Breast epithelium (tissue), 4 donors: Measurements from ENCODE around the gene TOGARAM2. TPM values are rescaled to one million over a fixed set of nuclear protein-coding genes. Genes with fewer than 3 reads are reported as not detected.

Experiments
- DNase-seq, 2 donors: peaks; one replicate each; pipeline ENCODE4 v3.0.0-alpha.2; 2019; ENCODE audit warnings: low spot score in 2 of 2
- H3K27ac ChIP-seq, 2 donors: fragments of 200-600 bp; sonication (generic) in 1 of 2; one replicate each; pipeline ENCODE4 v1.5.1; 2016 to 2019; ENCODE audit warnings: mild to moderate bottlenecking in 1 of 2
- H3K27me3 ChIP-seq, 2 donors: fragments of 200-600 bp; sonication (generic) in 1 of 2; one replicate each; pipeline versions ENCODE4 v1.5.1 to v1.6.0; 2017 to 2019; ENCODE audit warnings: control low read depth in 1 of 2, mild to moderate bottlenecking in 1 of 2
- H3K36me3 ChIP-seq: fragments of 200-600 bp; one replicate; pipeline ENCODE4 v1.5.1; 2019
- H3K4me1 ChIP-seq, 2 donors: fragments of 200-600 bp; sonication (generic); one replicate each; pipeline ENCODE4 v1.5.1; 2016 to 2019; ENCODE audit warnings: control low read depth in 1 of 2
- H3K4me3 ChIP-seq, 3 donors: fragments of 200-600 bp; sonication (generic); 1 replicate in 2 of 3; 2 replicates in 1 of 3; pipeline ENCODE4 v1.5.1; 2016 to 2019; ENCODE audit warnings: mild to moderate bottlenecking in 3 of 3, moderate library complexity in 2 of 3
- H3K9me3 ChIP-seq, 2 donors: fragments of 200-600 bp; sonication (generic) in 1 of 2; one replicate each; pipeline ENCODE4 v1.5.1; 2016 to 2019; ENCODE audit warnings: control low read depth in 1 of 2
- POLR2A ChIP-seq: fragments of 450-650 bp; IDR thresholded peaks from one replicate; pipeline ENCODE4 v1.6.1; 2016; ENCODE audit warnings: antibody characterized with exemption, mild to moderate bottlenecking, moderate library complexity
- POLR2AphosphoS5 ChIP-seq, 3 donors: sonication (generic); formaldehyde crosslinking; IDR thresholded peaks; one replicate each; pipeline ENCODE4 v1.6.1; 2017; ENCODE audit warnings: antibody characterized with exemption in 3 of 3
- intact Hi-C: fragments of 100-400 bp; cut with DNase I; formaldehyde crosslinking; loops from one replicate; pipeline ENCODE4 v1.15.1; 2023; ENCODE audit warnings: low total_unique reads
- total RNA-seq, 3 donors: library from RNA; depleted of rRNA; stranded (reverse); fragments of >200 nt; gene quantifications; one replicate each; pipeline ENCODE4 v1.1.0, GENCODE V29; 2016
- TF ChIP-seq, protein P1 (sequence below), 3 donors: fragments of 450-650 bp; IDR thresholded peaks; one replicate each; pipeline ENCODE4 v1.5.1; 2016 to 2017; ENCODE audit warnings: antibody characterized with exemption in 3 of 3, mild to moderate bottlenecking in 3 of 3, moderate library complexity in 3 of 3

The TOGARAM2 gene
- total RNA-seq, 3 donors from 2014 or later, result 0.15 to 2.7 (median 0.33) TPM

DNA sequence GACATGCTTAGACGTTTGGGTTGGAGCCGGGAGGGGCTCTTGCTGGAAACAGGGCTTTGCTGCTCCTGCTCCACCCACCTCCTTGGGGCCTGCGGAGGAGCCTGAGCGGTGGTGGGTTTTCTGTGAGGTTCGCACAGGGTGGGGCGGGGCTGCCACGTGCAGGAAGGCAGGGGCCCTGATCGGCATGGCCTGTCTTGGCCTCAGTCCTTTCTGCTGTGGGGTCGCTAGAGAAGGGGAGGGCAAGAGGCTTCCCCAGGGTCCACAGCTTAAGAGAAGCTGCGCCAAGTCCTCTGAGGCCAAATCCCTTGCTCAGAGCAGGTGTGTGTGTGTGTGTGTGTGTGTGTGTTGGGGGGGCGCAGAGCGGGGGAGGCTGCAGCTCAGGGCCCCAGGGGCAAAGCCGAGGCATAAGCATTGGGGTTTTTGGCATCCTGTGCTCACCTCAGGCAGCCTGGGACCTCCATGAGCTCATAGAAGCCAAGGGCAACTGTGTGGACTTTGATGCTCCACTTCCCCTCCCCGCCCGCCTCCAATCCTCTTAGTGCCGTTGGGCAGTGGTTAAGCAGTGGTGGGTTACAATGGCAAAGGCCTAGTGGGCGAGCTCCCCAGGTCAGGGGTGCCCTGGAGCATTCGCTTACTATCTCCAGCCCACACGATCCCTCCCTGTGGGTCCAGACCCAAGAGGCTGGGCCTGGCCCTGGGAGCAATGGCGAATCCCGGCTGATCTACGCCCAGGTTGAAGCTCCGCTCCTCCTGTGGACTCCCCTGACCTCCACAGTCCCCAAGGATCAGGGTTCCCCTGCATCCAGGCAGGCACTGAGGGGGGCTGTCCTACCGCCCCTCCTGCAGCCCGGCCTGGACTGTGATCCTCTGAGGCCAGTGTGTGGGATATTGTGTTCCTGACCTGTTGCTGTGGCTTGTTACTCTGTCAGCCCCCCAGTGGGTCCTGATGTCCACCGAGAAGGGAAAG lies 28.9 kb downstream of the TOGARAM2 start:
- Histone ChIP-seq H3K9me3 (no peaks in the 10 kb centered on the region), H3K27me3 (no peaks in the 10 kb centered on the region), H3K4me3 (no peak overlapping the region), H3K4me1 (peaks cover 0 to 7% of the 10 kb centered on the region in 2 donors), H3K36me3 (no peaks in the 10 kb centered on the region), H3K27ac (peak overlapping the region in 1 of 2 donors; percentile 74)
- intact Hi-C loops, result no loop called here
- no peak for DNase-seq
- TF ChIP-seq POLR2A (no peak), POLR2AphosphoS5 (IDR thresholded peaks at IDR 0.05) (no peak)
- TF ChIP-seq, protein P1, sequence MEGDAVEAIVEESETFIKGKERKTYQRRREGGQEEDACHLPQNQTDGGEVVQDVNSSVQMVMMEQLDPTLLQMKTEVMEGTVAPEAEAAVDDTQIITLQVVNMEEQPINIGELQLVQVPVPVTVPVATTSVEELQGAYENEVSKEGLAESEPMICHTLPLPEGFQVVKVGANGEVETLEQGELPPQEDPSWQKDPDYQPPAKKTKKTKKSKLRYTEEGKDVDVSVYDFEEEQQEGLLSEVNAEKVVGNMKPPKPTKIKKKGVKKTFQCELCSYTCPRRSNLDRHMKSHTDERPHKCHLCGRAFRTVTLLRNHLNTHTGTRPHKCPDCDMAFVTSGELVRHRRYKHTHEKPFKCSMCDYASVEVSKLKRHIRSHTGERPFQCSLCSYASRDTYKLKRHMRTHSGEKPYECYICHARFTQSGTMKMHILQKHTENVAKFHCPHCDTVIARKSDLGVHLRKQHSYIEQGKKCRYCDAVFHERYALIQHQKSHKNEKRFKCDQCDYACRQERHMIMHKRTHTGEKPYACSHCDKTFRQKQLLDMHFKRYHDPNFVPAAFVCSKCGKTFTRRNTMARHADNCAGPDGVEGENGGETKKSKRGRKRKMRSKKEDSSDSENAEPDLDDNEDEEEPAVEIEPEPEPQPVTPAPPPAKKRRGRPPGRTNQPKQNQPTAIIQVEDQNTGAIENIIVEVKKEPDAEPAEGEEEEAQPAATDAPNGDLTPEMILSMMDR (IDR thresholded peaks at IDR 0.05), result no peak

DNA sequence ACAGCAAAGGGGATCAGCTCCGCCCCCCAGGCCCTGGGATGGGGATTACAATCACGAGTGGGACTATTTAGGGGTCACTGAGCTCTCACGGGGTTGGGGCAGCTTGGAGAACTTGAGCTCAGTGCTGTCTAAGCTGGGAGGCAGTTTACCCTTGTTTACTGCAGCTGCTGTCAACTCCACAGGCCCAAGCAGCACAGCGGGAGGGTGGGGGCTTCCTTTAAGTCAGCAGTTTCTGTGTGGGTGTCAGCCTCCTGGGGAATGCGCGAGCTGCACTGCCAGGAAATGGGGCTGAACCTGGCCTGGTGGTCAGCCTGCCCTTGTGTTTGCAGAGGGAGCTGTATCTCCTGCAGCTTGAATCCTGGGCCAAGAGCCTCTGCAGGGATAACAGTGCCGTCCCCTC lies 29.8 kb downstream of the TOGARAM2 start:
- intact Hi-C loops, result no loop called here
- DNase-seq, result no peak
- H3K9me3 ChIP-seq, result no peaks in the 10 kb centered on the region
- no peaks in the 10 kb centered on the region for H3K36me3 ChIP-seq
- no peak for TF ChIP-seq POLR2AphosphoS5 (IDR thresholded peaks at IDR 0.05)
- TF ChIP-seq, protein P1 (IDR thresholded peaks at IDR 0.05), result no peak
- TF ChIP-seq POLR2A, result no peak
- peaks cover 0 to 7% of the 10 kb centered on the region in 2 donors for H3K4me1 ChIP-seq
- H3K4me3 ChIP-seq, result no peak overlapping the region
- no peaks in the 10 kb centered on the region for H3K27me3 ChIP-seq
- H3K27ac ChIP-seq, result peak overlapping the region; percentile 33 to 74

DNA sequence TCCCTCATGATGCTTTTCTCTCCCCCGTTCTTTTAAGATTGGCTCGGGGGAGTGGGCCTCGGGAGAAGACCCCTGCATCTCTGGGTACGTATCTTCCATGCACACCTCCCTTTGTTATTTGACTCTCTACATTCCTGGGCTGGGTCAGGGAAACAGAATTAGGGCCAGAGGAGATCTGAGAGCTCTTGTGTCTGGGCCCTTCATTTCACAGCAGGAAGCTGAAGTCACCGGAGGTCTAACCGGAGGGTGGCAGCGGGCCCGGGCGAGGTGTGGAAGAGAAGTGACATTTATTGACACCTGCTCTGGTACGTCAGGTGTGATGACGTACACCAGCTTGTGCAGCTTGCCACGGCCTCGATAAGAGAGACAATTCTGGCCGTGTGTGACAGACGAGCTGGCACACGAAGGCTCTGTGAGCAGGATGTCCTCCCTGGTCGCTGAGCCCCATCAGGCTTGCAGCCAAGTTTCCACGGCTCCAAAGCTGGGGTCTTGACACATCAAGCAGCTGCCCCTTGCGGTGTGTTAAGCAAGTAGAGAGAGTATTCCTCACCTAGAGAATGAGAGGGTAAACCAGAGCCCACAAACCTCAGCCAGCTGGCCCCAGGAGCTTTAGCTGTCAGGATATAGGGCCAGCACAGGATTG lies 30.4 kb downstream of the TOGARAM2 start:
- peak in 1 of 2 donors; percentile 45 for DNase-seq
- peaks cover 0 to 7% of the 10 kb centered on the region in 2 donors for H3K4me1 ChIP-seq

DNA sequence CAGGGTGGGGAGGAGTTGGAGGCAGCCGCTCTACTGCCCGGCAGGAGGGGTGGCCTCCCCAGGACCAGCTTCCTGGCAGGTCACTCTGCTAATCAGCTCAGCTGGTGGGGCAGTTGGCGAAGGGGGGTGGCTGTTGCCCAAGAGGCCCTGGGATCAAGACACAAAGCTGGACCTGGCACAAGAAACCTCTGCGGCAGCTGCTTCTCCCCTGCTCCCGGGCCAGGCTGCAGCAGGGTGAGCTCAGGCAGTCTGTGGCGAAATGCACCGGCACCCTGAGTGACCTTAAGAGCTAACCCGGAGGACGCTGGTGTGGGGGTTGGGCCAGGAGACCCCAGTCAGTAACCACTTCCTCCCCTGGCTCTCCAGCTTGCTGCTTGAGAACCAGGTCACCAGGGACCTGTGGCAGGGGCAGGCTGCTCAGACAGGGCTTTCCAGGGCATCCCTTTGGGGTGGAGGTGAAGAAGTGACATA lies 31.1 kb downstream of the TOGARAM2 start:
- Histone ChIP-seq H3K4me1 (peaks cover 0 to 7% of the 10 kb centered on the region in 2 donors), H3K36me3 (no peaks in the 10 kb centered on the region)
- intact Hi-C loops, result no loop called here

More for the DNA sequence above, 30.4 kb downstream of the TOGARAM2 start:
- H3K36me3 ChIP-seq, result no peaks in the 10 kb centered on the region
- no peaks in the 10 kb centered on the region for H3K27me3 ChIP-seq
- intact Hi-C loops, result no loop called here
- TF ChIP-seq, protein P1 (IDR thresholded peaks at IDR 0.05), result no peak
- TF ChIP-seq POLR2A (no peak), POLR2AphosphoS5 (IDR thresholded peaks at IDR 0.05) (no peak)
- no peak overlapping the region for H3K4me3 ChIP-seq
- no peaks in the 10 kb centered on the region for H3K9me3 ChIP-seq
- peak overlapping the region; percentile 33 to 74 for H3K27ac ChIP-seq

More for the DNA sequence above, 31.1 kb downstream of the TOGARAM2 start:
- no peak for DNase-seq
- no peaks in the 10 kb centered on the region for H3K9me3 ChIP-seq
- H3K4me3 ChIP-seq, result no peak overlapping the region
- H3K27me3 ChIP-seq, result no peaks in the 10 kb centered on the region
- H3K27ac ChIP-seq, result peak overlapping the region in 1 of 2 donors; percentile 74
- TF ChIP-seq, protein P1 (IDR thresholded peaks at IDR 0.05), result no peak
- TF ChIP-seq POLR2A, result no peak
- no peak for TF ChIP-seq POLR2AphosphoS5 (IDR thresholded peaks at IDR 0.05)
